ENCODE data around the gene HOMER2. TPM values are rescaled to one million over a fixed set of nuclear protein-coding genes. Genes with fewer than 3 reads are reported as not detected.
"Not testable (repeated sequence)": the region's sequence is repeated elsewhere in the genome, so short reads cannot be mapped to it uniquely, and the experiment has no call there.

HOMER2 gene
- total and polyA plus RNA-seq, 4 donors: 22.4 to 36.0 (median 27.8) TPM

GRCh38 chr15:82874961-82875360 lies 77.6 kb downstream of the HOMER2 start:
- H3K27ac ChIP-seq (ENCODE audit: low read depth, low read length): no peak overlapping the region
- peaks cover 1% of the 10 kb centered on the region for H3K9me3 ChIP-seq (ENCODE audit: control insufficient read depth, insufficient read depth, low read length)
- H3K4me1 ChIP-seq (ENCODE audit: control insufficient read depth, insufficient read depth, low read length): no peaks in the 10 kb centered on the region
- H3K36me3 ChIP-seq (ENCODE audit: control insufficient read depth, insufficient read depth, low read length): peaks cover 11% of the 10 kb centered on the region
- WGBS (ENCODE audit: insufficient coverage): 84% methylated on average over 8 of the region's 10 CpGs
- H3K4me3 ChIP-seq (ENCODE audit: low read depth, low read length): no peak overlapping the region
- no peak for DNase-seq (ENCODE audit: low read depth in 4 of 6, low spot score in 6 of 6)
- no peaks in the 10 kb centered on the region for H3K27me3 ChIP-seq (ENCODE audit: control insufficient read depth, insufficient read depth, low read length)

- no CpG with 5 or more reads among the region's 1 CpG for WGBS (ENCODE audit: insufficient coverage)
- Histone ChIP-seq H3K27ac (ENCODE audit: low read depth, low read length) (no peak overlapping the region), H3K36me3 (ENCODE audit: control insufficient read depth, insufficient read depth, low read length) (peaks cover 11% of the 10 kb centered on the region)
These were observed 78.3 kb downstream of the HOMER2 start for GRCh38 chr15:82874267-82874666.

GRCh38 chr15:82873000-82873680 lies 79.4 kb downstream of the HOMER2 start:
- Histone ChIP-seq H3K4me1 (ENCODE audit: control insufficient read depth, insufficient read depth, low read length) (no peaks in the 10 kb centered on the region), H3K36me3 (ENCODE audit: control insufficient read depth, insufficient read depth, low read length) (peaks cover 11% of the 10 kb centered on the region), H3K4me3 (ENCODE audit: low read depth, low read length) (no peak overlapping the region), H3K27ac (ENCODE audit: low read depth, low read length) (no peak overlapping the region), H3K9me3 (ENCODE audit: control insufficient read depth, insufficient read depth, low read length) (peaks cover 1% of the 10 kb centered on the region), H3K27me3 (ENCODE audit: control insufficient read depth, insufficient read depth, low read length) (no peaks in the 10 kb centered on the region)
- WGBS (ENCODE audit: insufficient coverage): 85% methylated on average over 7 of the region's 7 CpGs
- no peak for DNase-seq (ENCODE audit: low read depth in 4 of 6, low spot score in 6 of 6)

More at GRCh38 chr15:82874267-82874666, 78.3 kb downstream of the HOMER2 start:
- Histone ChIP-seq H3K4me3 (ENCODE audit: low read depth, low read length) (no peak overlapping the region), H3K9me3 (ENCODE audit: control insufficient read depth, insufficient read depth, low read length) (peaks cover 1% of the 10 kb centered on the region), H3K27me3 (ENCODE audit: control insufficient read depth, insufficient read depth, low read length) (no peaks in the 10 kb centered on the region), H3K4me1 (ENCODE audit: control insufficient read depth, insufficient read depth, low read length) (no peaks in the 10 kb centered on the region)
- no peak for DNase-seq (ENCODE audit: low read depth in 4 of 6, low spot score in 6 of 6)

GRCh38 chr15:82871832-82872484 lies 80.6 kb downstream of the HOMER2 start:
- no peak for DNase-seq (ENCODE audit: low read depth in 4 of 6, low spot score in 6 of 6)
- 91% methylated on average over 5 of the region's 7 CpGs for WGBS (ENCODE audit: insufficient coverage)

GRCh38 chr15:82871358-82871757 lies 81.2 kb downstream of the HOMER2 start:
- Histone ChIP-seq H3K27me3 (ENCODE audit: control insufficient read depth, insufficient read depth, low read length) (no peaks in the 10 kb centered on the region), H3K36me3 (ENCODE audit: control insufficient read depth, insufficient read depth, low read length) (peaks cover 11% of the 10 kb centered on the region), H3K27ac (ENCODE audit: low read depth, low read length) (no peak overlapping the region), H3K9me3 (ENCODE audit: control insufficient read depth, insufficient read depth, low read length) (peaks cover 1% of the 10 kb centered on the region), H3K4me3 (ENCODE audit: low read depth, low read length) (no peak overlapping the region), H3K4me1 (ENCODE audit: control insufficient read depth, insufficient read depth, low read length) (no peaks in the 10 kb centered on the region)
- 94% methylated on average over 5 of the region's 5 CpGs for WGBS (ENCODE audit: insufficient coverage)
- no peak for DNase-seq (ENCODE audit: low read depth in 4 of 6, low spot score in 6 of 6)

More at GRCh38 chr15:82871832-82872484, 80.6 kb downstream of the HOMER2 start:
- H3K27ac ChIP-seq (ENCODE audit: low read depth, low read length): no peak overlapping the region
- H3K36me3 ChIP-seq (ENCODE audit: control insufficient read depth, insufficient read depth, low read length): peaks cover 11% of the 10 kb centered on the region
- H3K4me3 ChIP-seq (ENCODE audit: low read depth, low read length): no peak overlapping the region
- no peaks in the 10 kb centered on the region for H3K4me1 ChIP-seq (ENCODE audit: control insufficient read depth, insufficient read depth, low read length)
- H3K9me3 ChIP-seq (ENCODE audit: control insufficient read depth, insufficient read depth, low read length): peaks cover 1% of the 10 kb centered on the region
- no peaks in the 10 kb centered on the region for H3K27me3 ChIP-seq (ENCODE audit: control insufficient read depth, insufficient read depth, low read length)

- Histone ChIP-seq H3K4me1 (ENCODE audit: control insufficient read depth, insufficient read depth, low read length) (no peaks in the 10 kb centered on the region), H3K4me3 (ENCODE audit: low read depth, low read length) (no peak overlapping the region), H3K9me3 (ENCODE audit: control insufficient read depth, insufficient read depth, low read length) (peaks cover 1% of the 10 kb centered on the region), H3K36me3 (ENCODE audit: control insufficient read depth, insufficient read depth, low read length) (peaks cover 11% of the 10 kb centered on the region), H3K27ac (ENCODE audit: low read depth, low read length) (no peak overlapping the region), H3K27me3 (ENCODE audit: control insufficient read depth, insufficient read depth, low read length) (no peaks in the 10 kb centered on the region)
- DNase-seq (ENCODE audit: low read depth in 4 of 6, low spot score in 6 of 6): no peak
- 68% methylated on average over 4 of the region's 7 CpGs for WGBS (ENCODE audit: insufficient coverage)
These were observed 81.7 kb downstream of the HOMER2 start for GRCh38 chr15:82870727-82871320.

- H3K4me1 ChIP-seq (ENCODE audit: control insufficient read depth, insufficient read depth, low read length); H3K9me3 ChIP-seq (ENCODE audit: control insufficient read depth, insufficient read depth, low read length); H3K27ac ChIP-seq (ENCODE audit: low read depth, low read length); H3K36me3 ChIP-seq (ENCODE audit: control insufficient read depth, insufficient read depth, low read length); DNase-seq (ENCODE audit: low read depth in 4 of 6, low spot score in 6 of 6); H3K27me3 ChIP-seq (ENCODE audit: control insufficient read depth, insufficient read depth, low read length); H3K4me3 ChIP-seq (ENCODE audit: low read depth, low read length): not testable (repeated sequence)
- 97% methylated on average over 3 of the region's 3 CpGs for WGBS (ENCODE audit: insufficient coverage)
These were observed 86.5 kb downstream of the HOMER2 start for GRCh38 chr15:82865981-82866380.

- 96% methylated on average over 4 of the region's 4 CpGs for WGBS (ENCODE audit: insufficient coverage)
- not testable (repeated sequence) for H3K9me3 ChIP-seq (ENCODE audit: control insufficient read depth, insufficient read depth, low read length); H3K27ac ChIP-seq (ENCODE audit: low read depth, low read length); H3K36me3 ChIP-seq (ENCODE audit: control insufficient read depth, insufficient read depth, low read length); DNase-seq (ENCODE audit: low read depth in 4 of 6, low spot score in 6 of 6); H3K4me3 ChIP-seq (ENCODE audit: low read depth, low read length); H3K27me3 ChIP-seq (ENCODE audit: control insufficient read depth, insufficient read depth, low read length); H3K4me1 ChIP-seq (ENCODE audit: control insufficient read depth, insufficient read depth, low read length)
These were observed 86.9 kb downstream of the HOMER2 start for GRCh38 chr15:82865581-82865980.

GRCh38 chr15:82864967-82865366 lies 87.6 kb downstream of the HOMER2 start:
- no peaks in the 10 kb centered on the region for H3K36me3 ChIP-seq (ENCODE audit: control insufficient read depth, insufficient read depth, low read length)
- no peaks in the 10 kb centered on the region for H3K9me3 ChIP-seq (ENCODE audit: control insufficient read depth, insufficient read depth, low read length)
- no peak overlapping the region for H3K4me3 ChIP-seq (ENCODE audit: low read depth, low read length)
- WGBS (ENCODE audit: insufficient coverage): 100% methylated on average over 1 of the region's 2 CpGs
- no peaks in the 10 kb centered on the region for H3K4me1 ChIP-seq (ENCODE audit: control insufficient read depth, insufficient read depth, low read length)
- H3K27me3 ChIP-seq (ENCODE audit: control insufficient read depth, insufficient read depth, low read length): no peaks in the 10 kb centered on the region
- H3K27ac ChIP-seq (ENCODE audit: low read depth, low read length): no peak overlapping the region
- DNase-seq (ENCODE audit: low read depth in 4 of 6, low spot score in 6 of 6): no peak

Data from spinal cord (tissue), 10 donors.